VCaP (cell line): Measurements from ENCODE around the gene TREML4.
A peak's percentile ranks its signal among the peaks of the same experiment; 100 is the strongest.

Source experiments
- H3K27ac ChIP-seq: fragments of 450-650 bp; 2 replicates; pipeline ENCODE4 v1.5.1; 2017
- CTCF ChIP-seq: fragments of 450-650 bp; conservative IDR thresholded peaks from 2 replicates; pipeline ENCODE4 v1.5.1; 2017; ENCODE audit warnings: mild to moderate bottlenecking, moderate library complexity

TREML4 gene

GRCh38 chr6:41269166-41269565, 41.0 kb downstream of the TREML4 start:
- no peak overlapping the region for H3K27ac ChIP-seq
- no peak for TF ChIP-seq CTCF

GRCh38 chr6:41269716-41270115, 41.6 kb downstream of the TREML4 start:
- no peak for TF ChIP-seq CTCF
- H3K27ac ChIP-seq = no peak overlapping the region

- no peak overlapping the region for H3K27ac ChIP-seq
- TF ChIP-seq CTCF = no peak
Measured at GRCh38 chr6:41271901-41272395, 43.8 kb downstream of the TREML4 start.

- no peak overlapping the region for H3K27ac ChIP-seq
- TF ChIP-seq CTCF = no peak
Measured at GRCh38 chr6:41272591-41273240, 44.6 kb downstream of the TREML4 start.

- no peak overlapping the region for H3K27ac ChIP-seq
- no peak for TF ChIP-seq CTCF
Measured at GRCh38 chr6:41273714-41274113, 45.6 kb downstream of the TREML4 start.

- no peak overlapping the region for H3K27ac ChIP-seq
- no peak for TF ChIP-seq CTCF
Measured at GRCh38 chr6:41274256-41274655, 46.1 kb downstream of the TREML4 start.

GRCh38 chr6:41275489-41275888, 47.3 kb downstream of the TREML4 start:
- no peak for TF ChIP-seq CTCF

More at GRCh38 chr6:41275489-41275888, 47.3 kb downstream of the TREML4 start:
- peak overlapping the region; percentile 14; the same call in 1 of the 2 replicates for H3K27ac ChIP-seq
